Measurements from ENCODE around the gene ORM2. TPM values are rescaled to one million over a fixed set of nuclear protein-coding genes. Genes with fewer than 3 reads are reported as not detected.
"Not testable (repeated sequence)": the region's sequence is repeated elsewhere in the genome, so short reads cannot be mapped to it uniquely, and the experiment has no call there.

Gene ORM2
- total RNA-seq, 6 experiments from 2014 or later, result 3,162 to 5,107 (median 3,869) TPM

GRCh38 chr9:114330636-114331035, 967 bp downstream of the ORM2 start:
- peak overlapping the region; percentile 38 to 62 (median 60) for H3K4me3 ChIP-seq
- H3K27me3 ChIP-seq, result no peaks in the 10 kb centered on the region
- H3K4me1 ChIP-seq, result peaks cover 0 to 15% (median 0%) of the 10 kb centered on the region in 4 donors
- H3K36me3 ChIP-seq, result peaks cover 0 to 4% (median 0%) of the 10 kb centered on the region in 4 donors
- WGBS (ENCODE audit: insufficient coverage, low coverage, low lambda C conversion rate, missing lambda C conversion rate), result 20% methylated on average over 10 of the region's 10 CpGs
- DNase-seq (no peak), ATAC-seq (no peak)
- intact Hi-C loops (cut with DNase I), result no loop called here
- TF ChIP-seq CTCF (IDR thresholded peaks at IDR 0.05) (no peak), POLR2A (IDR thresholded peaks at IDR 0.05) (no peak)
- H3K9me3 ChIP-seq, result no peaks in the 10 kb centered on the region
- peak overlapping the region in 2 of 3 donors; percentile 33 to 60 for H3K27ac ChIP-seq

GRCh38 chr9:114331229-114332195, 1.8 kb downstream of the ORM2 start:
- DNase-seq; intact Hi-C loops (cut with DNase I); H3K27me3 ChIP-seq; H3K9me3 ChIP-seq; H3K36me3 ChIP-seq; ATAC-seq: not testable (repeated sequence)
- Histone ChIP-seq H3K4me3 (peak overlapping the region; percentile 38 to 62 (median 60)), H3K27ac (peak overlapping the region in 1 of 3 donors; percentile 60), H3K4me1 (peaks cover 0 to 15% (median 0%) of the 10 kb centered on the region in 4 donors)
- WGBS (ENCODE audit: insufficient coverage, low coverage, low lambda C conversion rate, missing lambda C conversion rate), result 29% methylated on average over 9 of the region's 19 CpGs

- H3K36me3 ChIP-seq; DNase-seq; H3K9me3 ChIP-seq; intact Hi-C loops (cut with DNase I); H3K27ac ChIP-seq; H3K27me3 ChIP-seq: not testable (repeated sequence)
- WGBS (ENCODE audit: insufficient coverage, low coverage, low lambda C conversion rate, missing lambda C conversion rate), result 58% methylated on average over 3 of the region's 4 CpGs
- H3K4me1 ChIP-seq, result peaks cover 0 to 15% (median 0%) of the 10 kb centered on the region in 4 donors
- peak in 1 of 4 donors; percentile 3 for ATAC-seq
- H3K4me3 ChIP-seq, result peak overlapping the region in 1 of 3 donors; percentile 18
These were observed 2.9 kb downstream of the ORM2 start for GRCh38 chr9:114332474-114333040.

GRCh38 chr9:114333718-114334117, 4.0 kb downstream of the ORM2 start:
- ATAC-seq, result peak; percentile 38 to 63 (median 50)
- H3K27me3 ChIP-seq; H3K27ac ChIP-seq; intact Hi-C loops (cut with DNase I); H3K9me3 ChIP-seq; H3K4me1 ChIP-seq; H3K36me3 ChIP-seq; DNase-seq; H3K4me3 ChIP-seq: not testable (repeated sequence)
- WGBS (ENCODE audit: insufficient coverage, low coverage, low lambda C conversion rate, missing lambda C conversion rate), result 19% methylated on average over 3 of the region's 4 CpGs

- Histone ChIP-seq H3K4me3 (no peak overlapping the region), H3K4me1 (no peaks in the 10 kb centered on the region), H3K27me3 (no peaks in the 10 kb centered on the region), H3K27ac (no peak overlapping the region), H3K9me3 (no peaks in the 10 kb centered on the region), H3K36me3 (peaks cover 0 to 9% (median 2%) of the 10 kb centered on the region in 4 donors)
- DNase-seq, result no peak
- ATAC-seq, result no peak
- no CpG with 5 or more reads among the region's 9 CpGs for WGBS (ENCODE audit: insufficient coverage, low coverage, low lambda C conversion rate, missing lambda C conversion rate)
- intact Hi-C loops (cut with DNase I), result no loop called here
- TF ChIP-seq POLR2A (IDR thresholded peaks at IDR 0.05) (no peak), CTCF (IDR thresholded peaks at IDR 0.05) (no peak)
These were observed 4.8 kb downstream of the ORM2 start for GRCh38 chr9:114334490-114334889.

GRCh38 chr9:114335745-114336144, 6.1 kb downstream of the ORM2 start:
- Histone ChIP-seq H3K4me1 (no peaks in the 10 kb centered on the region), H3K27me3 (no peaks in the 10 kb centered on the region), H3K9me3 (no peaks in the 10 kb centered on the region), H3K27ac (no peak overlapping the region), H3K4me3 (no peak overlapping the region), H3K36me3 (peaks cover 0 to 16% (median 2%) of the 10 kb centered on the region in 4 donors)
- no peak for DNase-seq
- intact Hi-C loops (cut with DNase I), result no loop called here
- 27% methylated on average over 1 of the region's 2 CpGs for WGBS (ENCODE audit: insufficient coverage, low coverage, low lambda C conversion rate, missing lambda C conversion rate)
- TF ChIP-seq CTCF (IDR thresholded peaks at IDR 0.05) (no peak), POLR2A (IDR thresholded peaks at IDR 0.05) (no peak)
- no peak for ATAC-seq
